ENCODE measurements around the gene TMEM81. TPM values are rescaled to one million over a fixed set of nuclear protein-coding genes. Genes with fewer than 3 reads are reported as not detected.

TMEM81 gene
- total and polyA plus RNA-seq, 10 donors, result 2.4 to 5.4 (median 3.4) TPM

- Histone ChIP-seq H3K27ac (no peak overlapping the region), H3K36me3 (peaks cover 0 to 59% (median 19%) of the 10 kb centered on the region in 6 donors), H3K4me1 (peaks cover 25 to 75% (median 48%) of the 10 kb centered on the region in 6 donors), H3K27me3 (replicated peaks in 1 of 7) (no peaks in the 10 kb centered on the region), H3K9me3 (no peaks in the 10 kb centered on the region), H3K4me3 (no peak overlapping the region)
- intact Hi-C loops (cut with DNase I; ENCODE audit: low total_unique reads), result no loop called here
- TF ChIP-seq POLR2AphosphoS5 (IDR thresholded peaks at IDR 0.05) (no peak), CTCF (IDR thresholded peaks at IDR 0.05 in 8 of 11, conservative IDR thresholded peaks at IDR 0.05 in 3 of 11) (no peak), POLR2A (IDR thresholded peaks at IDR 0.05) (no peak)
- 33 to 55% (median 43%) methylated on average over 2 of the region's 2 CpGs for WGBS, 5 donors
- no peak for DNase-seq
Measured at GRCh38 chr1:205118752-205119151, 34.5 kb upstream of the TMEM81 start.

- DNase-seq, result no peak
- Histone ChIP-seq H3K27me3 (replicated peaks in 1 of 7) (no peaks in the 10 kb centered on the region), H3K4me1 (peaks cover 0 to 30% (median 3%) of the 10 kb centered on the region in 6 donors), H3K27ac (no peak overlapping the region), H3K36me3 (peaks cover 0 to 100% (median 47%) of the 10 kb centered on the region in 6 donors), H3K4me3 (no peak overlapping the region), H3K9me3 (no peaks in the 10 kb centered on the region)
- intact Hi-C loops (cut with DNase I; ENCODE audit: low total_unique reads), result no loop called here
- TF ChIP-seq CTCF (IDR thresholded peaks at IDR 0.05 in 8 of 11, conservative IDR thresholded peaks at IDR 0.05 in 3 of 11) (no peak), POLR2A (IDR thresholded peaks at IDR 0.05) (no peak), POLR2AphosphoS5 (IDR thresholded peaks at IDR 0.05) (no peak)
Measured at GRCh38 chr1:205111354-205111753, 27.1 kb upstream of the TMEM81 start.

- intact Hi-C loops (cut with DNase I; ENCODE audit: low total_unique reads), result no loop called here
- WGBS, 5 donors, result 75 to 94% (median 87%) methylated on average over 5 of the region's 5 CpGs
- H3K4me1 ChIP-seq, result peaks cover 0 to 17% (median 0%) of the 10 kb centered on the region in 6 donors
- H3K9me3 ChIP-seq, result no peaks in the 10 kb centered on the region
- no peak overlapping the region for H3K27ac ChIP-seq
- H3K36me3 ChIP-seq, result peaks cover 3 to 100% (median 56%) of the 10 kb centered on the region in 6 donors
- H3K27me3 ChIP-seq (replicated peaks in 1 of 7), result no peaks in the 10 kb centered on the region
- DNase-seq, result no peak
- TF ChIP-seq CTCF (IDR thresholded peaks at IDR 0.05 in 8 of 11, conservative IDR thresholded peaks at IDR 0.05 in 3 of 11) (no peak), POLR2AphosphoS5 (IDR thresholded peaks at IDR 0.05) (no peak), POLR2A (IDR thresholded peaks at IDR 0.05) (no peak)
- no peak overlapping the region for H3K4me3 ChIP-seq
Measured at GRCh38 chr1:205109711-205110110, 25.5 kb upstream of the TMEM81 start.

- no peak overlapping the region for H3K27ac ChIP-seq
- no peaks in the 10 kb centered on the region for H3K27me3 ChIP-seq (replicated peaks in 1 of 7)
- intact Hi-C loops (cut with DNase I; ENCODE audit: low total_unique reads), result no loop called here
- TF ChIP-seq POLR2AphosphoS5 (IDR thresholded peaks at IDR 0.05) (no peak), CTCF (IDR thresholded peaks at IDR 0.05 in 8 of 11, conservative IDR thresholded peaks at IDR 0.05 in 3 of 11) (no peak), POLR2A (IDR thresholded peaks at IDR 0.05) (no peak)
- 72 to 90% (median 84%) methylated on average over 1 of the region's 1 CpG for WGBS, 5 donors
- H3K36me3 ChIP-seq, result peaks cover 3 to 100% (median 59%) of the 10 kb centered on the region in 6 donors
- peaks cover 0 to 17% (median 0%) of the 10 kb centered on the region in 6 donors for H3K4me1 ChIP-seq
- H3K4me3 ChIP-seq, result no peak overlapping the region
- H3K9me3 ChIP-seq, result no peaks in the 10 kb centered on the region
- DNase-seq, result no peak
Measured at GRCh38 chr1:205109269-205109668, 25.0 kb upstream of the TMEM81 start.

Data from spleen (tissue), 11 donors.